Neural cell (in vitro differentiated cells): ENCODE measurements around the gene ZNF593. TPM values are rescaled to one million over a fixed set of nuclear protein-coding genes. Genes with fewer than 3 reads are reported as not detected.

ENCODE experiments used
- H2AFZ ChIP-seq: fragments of 200-600, 300-800 bp; sonication (generic), shearing (Covaris generic); 2 replicates; pipeline ENCODE4 v1.6.0; 2014; ENCODE audit warnings: low read depth, mild to moderate bottlenecking, antibody characterized with exemption, low read length, moderate library complexity
- H3F3A ChIP-seq: fragments of 200-600 bp; shearing (Covaris generic); 2 replicates; pipeline ENCODE4 v1.6.1; 2016; ENCODE audit warnings: mild to moderate bottlenecking, moderate library complexity, mixed read lengths, antibody characterized with exemption, low read length; ENCODE audit not compliant: insufficient read depth, poor library complexity, severe bottlenecking
- H3K27ac ChIP-seq: fragments of 200-600, 300-800 bp; sonication (generic), shearing (Covaris generic); 2 replicates; pipeline ENCODE4 v1.5.1; 2014; ENCODE audit warnings: mild to moderate bottlenecking, low read length, moderate library complexity
- H3K27me3 ChIP-seq: fragments of 300-800, 200-600 bp; sonication (generic), shearing (Covaris generic); 2 replicates; pipeline ENCODE4 v1.6.0; 2014; ENCODE audit warnings: mild to moderate bottlenecking, low read depth, low read length, moderate library complexity; ENCODE audit not compliant: insufficient read depth
- H3K36me3 ChIP-seq: fragments of 300-800, 200-600 bp; sonication (generic), shearing (Covaris generic); 2 replicates; pipeline ENCODE4 v1.5.1; 2014; ENCODE audit warnings: mild to moderate bottlenecking, antibody characterized with exemption, low read length, moderate library complexity; ENCODE audit not compliant: insufficient read depth
- H3K4me2 ChIP-seq: fragments of 300-800, 200-600 bp; sonication (generic), shearing (Covaris generic); 2 replicates; pipeline ENCODE4 v1.6.0; 2014; ENCODE audit warnings: mild to moderate bottlenecking, low read length
- H3K4me3 ChIP-seq: fragments of 300-800, 200-600 bp; sonication (generic), shearing (Covaris generic); 2 replicates; pipeline ENCODE4 v1.5.1; 2014; ENCODE audit warnings: mild to moderate bottlenecking, low read length, moderate library complexity
- H3K79me2 ChIP-seq: fragments of 200-600 bp; shearing (Covaris generic); replicated peaks from 2 replicates; pipeline ENCODE4 v1.6.0; 2014; ENCODE audit warnings: mild to moderate bottlenecking, low read length, moderate library complexity; ENCODE audit not compliant: insufficient read depth
- H3K9ac ChIP-seq: fragments of 300-800, 200-600 bp; sonication (generic), shearing (Covaris generic); 2 replicates; pipeline ENCODE4 v1.6.1; 2016; ENCODE audit warnings: mild to moderate bottlenecking, low read length, mixed read lengths
- H3K9me2 ChIP-seq: fragments of 200-600 bp; shearing (Covaris generic); 2 replicates; pipeline ENCODE4 v1.6.1; 2016; ENCODE audit warnings: mild to moderate bottlenecking, low read length, mixed read lengths; ENCODE audit not compliant: insufficient read depth
- H3K9me3 ChIP-seq: fragments of 200-600, 300-800 bp; sonication (generic), shearing (Covaris generic); 2 replicates; pipeline ENCODE4 v1.6.1; 2016; ENCODE audit warnings: mild to moderate bottlenecking, mixed run types, low read length, moderate library complexity, mixed read lengths
- H4K20me1 ChIP-seq: fragments of 200-600 bp; shearing (Covaris generic); 2 replicates; pipeline ENCODE4 v1.6.1; 2016; ENCODE audit warnings: mild to moderate bottlenecking, mixed run types; ENCODE audit not compliant: insufficient read depth
- EP300 ChIP-seq: fragments of 450-650 bp; conservative IDR thresholded peaks from 2 replicates; pipeline ENCODE4 v1.6.1; 2014; ENCODE audit warnings: antibody characterized with exemption, mild to moderate bottlenecking, moderate library complexity; ENCODE audit not compliant: poor library complexity, severe bottlenecking
- EZH2 ChIP-seq: fragments of 200-600, 300-800 bp; shearing (Covaris generic), sonication (generic); IDR thresholded peaks from 2 replicates; pipeline ENCODE4 v1.6.1; 2014; ENCODE audit warnings: antibody characterized with exemption, low read length, borderline replicate concordance, mild to moderate bottlenecking; ENCODE audit not compliant: insufficient read depth, poor library complexity, severe bottlenecking
- MXI1 ChIP-seq: fragments of 450-650 bp; conservative IDR thresholded peaks from 2 replicates; pipeline ENCODE4 v1.6.1; 2014; ENCODE audit warnings: antibody characterized with exemption, mild to moderate bottlenecking; ENCODE audit not compliant: poor library complexity, severe bottlenecking
- POLR2AphosphoS5 ChIP-seq: IDR thresholded peaks from 2 replicates; pipeline ENCODE4 v1.6.1; 2012
- RAD21 ChIP-seq: fragments of 450-650 bp; conservative IDR thresholded peaks from 2 replicates; pipeline ENCODE4 v1.6.1; 2014; ENCODE audit warnings: antibody characterized with exemption, mild to moderate bottlenecking, moderate library complexity
- REST ChIP-seq: IDR thresholded peaks from 2 replicates; pipeline ENCODE4 v1.6.1; 2012; ENCODE audit warnings: borderline replicate concordance
- SMC3 ChIP-seq: fragments of 450-650 bp; conservative IDR thresholded peaks from 2 replicates; pipeline ENCODE4 v1.6.1; 2014; ENCODE audit warnings: antibody characterized with exemption, mild to moderate bottlenecking, moderate library complexity; ENCODE audit not compliant: poor library complexity
- TAF1 ChIP-seq: IDR thresholded peaks from 2 replicates; pipeline ENCODE4 v1.6.1; 2012; ENCODE audit warnings: low read depth
- polyA plus RNA-seq: library from polyadenylated mRNA; depleted of rRNA; stranded (reverse); fragments of >200 nt; gene quantifications from 2 replicates; pipeline ENCODE4 v1.2.3, GENCODE V29; 2014
- TF ChIP-seq, protein P1 (sequence below): fragments of 450-650 bp; IDR thresholded peaks from 2 replicates; pipeline ENCODE4 v1.5.1; 2014; ENCODE audit warnings: antibody characterized with exemption, mild to moderate bottlenecking, moderate library complexity; ENCODE audit not compliant: poor library complexity, severe bottlenecking

ZNF593 gene
- polyA plus RNA-seq, 1 donor from 2014 or later: 25.0 TPM

GRCh38 chr1:26161415-26162219 lies 8.1 kb upstream of the ZNF593 start:
- Histone ChIP-seq H4K20me1 (no peaks in the 10 kb centered on the region), H2AFZ (peak overlapping the region; percentile 24), H3K9me3 (no peaks in the 10 kb centered on the region), H3K9me2 (no peaks in the 10 kb centered on the region), H3K27ac (no peak overlapping the region), H3K4me2 (no peak overlapping the region), H3K27me3 (peaks cover 23% of the 10 kb centered on the region), H3K36me3 (no peaks in the 10 kb centered on the region), H3F3A (no peaks in the 10 kb centered on the region), H3K79me2 (no peaks in the 10 kb centered on the region), H3K9ac (peak overlapping the region; percentile 61), H3K4me3 (peak overlapping the region; percentile 64)
- TF ChIP-seq MXI1 (peak; percentile 63), EP300 (no peak), TAF1 (peak; percentile 47), EZH2 (no peak), POLR2AphosphoS5 (no peak), REST (peak; percentile 47), RAD21 (peak; percentile 41), SMC3 (no peak)
- TF ChIP-seq, protein P1, sequence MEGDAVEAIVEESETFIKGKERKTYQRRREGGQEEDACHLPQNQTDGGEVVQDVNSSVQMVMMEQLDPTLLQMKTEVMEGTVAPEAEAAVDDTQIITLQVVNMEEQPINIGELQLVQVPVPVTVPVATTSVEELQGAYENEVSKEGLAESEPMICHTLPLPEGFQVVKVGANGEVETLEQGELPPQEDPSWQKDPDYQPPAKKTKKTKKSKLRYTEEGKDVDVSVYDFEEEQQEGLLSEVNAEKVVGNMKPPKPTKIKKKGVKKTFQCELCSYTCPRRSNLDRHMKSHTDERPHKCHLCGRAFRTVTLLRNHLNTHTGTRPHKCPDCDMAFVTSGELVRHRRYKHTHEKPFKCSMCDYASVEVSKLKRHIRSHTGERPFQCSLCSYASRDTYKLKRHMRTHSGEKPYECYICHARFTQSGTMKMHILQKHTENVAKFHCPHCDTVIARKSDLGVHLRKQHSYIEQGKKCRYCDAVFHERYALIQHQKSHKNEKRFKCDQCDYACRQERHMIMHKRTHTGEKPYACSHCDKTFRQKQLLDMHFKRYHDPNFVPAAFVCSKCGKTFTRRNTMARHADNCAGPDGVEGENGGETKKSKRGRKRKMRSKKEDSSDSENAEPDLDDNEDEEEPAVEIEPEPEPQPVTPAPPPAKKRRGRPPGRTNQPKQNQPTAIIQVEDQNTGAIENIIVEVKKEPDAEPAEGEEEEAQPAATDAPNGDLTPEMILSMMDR: peak; percentile 69

GRCh38 chr1:26162220-26162709 lies 7.4 kb upstream of the ZNF593 start:
- Histone ChIP-seq H3K4me3 (peak overlapping the region; percentile 64), H4K20me1 (no peaks in the 10 kb centered on the region), H3K9me2 (no peaks in the 10 kb centered on the region), H3F3A (no peaks in the 10 kb centered on the region), H3K4me2 (no peak overlapping the region), H3K27me3 (peaks cover 23% of the 10 kb centered on the region), H2AFZ (no peak overlapping the region), H3K27ac (no peak overlapping the region), H3K79me2 (no peaks in the 10 kb centered on the region), H3K9me3 (no peaks in the 10 kb centered on the region), H3K36me3 (no peaks in the 10 kb centered on the region), H3K9ac (no peak overlapping the region)
- TF ChIP-seq EP300: no peak
- TF ChIP-seq REST: no peak
- no peak for TF ChIP-seq MXI1
- TF ChIP-seq RAD21: no peak
- TF ChIP-seq POLR2AphosphoS5: no peak
